Neural cell (in vitro differentiated cells): ENCODE measurements around the gene ATXN10. TPM values are rescaled to one million over a fixed set of nuclear protein-coding genes. Genes with fewer than 3 reads are reported as not detected.

Experiments
- H2AFZ ChIP-seq: fragments of 200-600, 300-800 bp; sonication (generic), shearing (Covaris generic); 2 replicates; pipeline ENCODE4 v1.6.0; 2014; ENCODE audit warnings: low read depth, mild to moderate bottlenecking, antibody characterized with exemption, low read length, moderate library complexity
- H3F3A ChIP-seq: fragments of 200-600 bp; shearing (Covaris generic); 2 replicates; pipeline ENCODE4 v1.6.1; 2016; ENCODE audit warnings: mild to moderate bottlenecking, moderate library complexity, mixed read lengths, antibody characterized with exemption, low read length; ENCODE audit not compliant: insufficient read depth, poor library complexity, severe bottlenecking
- H3K27ac ChIP-seq: fragments of 200-600, 300-800 bp; sonication (generic), shearing (Covaris generic); 2 replicates; pipeline ENCODE4 v1.5.1; 2014; ENCODE audit warnings: mild to moderate bottlenecking, low read length, moderate library complexity
- H3K27me3 ChIP-seq: fragments of 300-800, 200-600 bp; sonication (generic), shearing (Covaris generic); 2 replicates; pipeline ENCODE4 v1.6.0; 2014; ENCODE audit warnings: mild to moderate bottlenecking, low read depth, low read length, moderate library complexity; ENCODE audit not compliant: insufficient read depth
- H3K36me3 ChIP-seq: fragments of 300-800, 200-600 bp; sonication (generic), shearing (Covaris generic); 2 replicates; pipeline ENCODE4 v1.5.1; 2014; ENCODE audit warnings: mild to moderate bottlenecking, antibody characterized with exemption, low read length, moderate library complexity; ENCODE audit not compliant: insufficient read depth
- H3K4me2 ChIP-seq: fragments of 300-800, 200-600 bp; sonication (generic), shearing (Covaris generic); 2 replicates; pipeline ENCODE4 v1.6.0; 2014; ENCODE audit warnings: mild to moderate bottlenecking, low read length
- H3K4me3 ChIP-seq: fragments of 300-800, 200-600 bp; sonication (generic), shearing (Covaris generic); 2 replicates; pipeline ENCODE4 v1.5.1; 2014; ENCODE audit warnings: mild to moderate bottlenecking, low read length, moderate library complexity
- H3K79me2 ChIP-seq: fragments of 200-600 bp; shearing (Covaris generic); replicated peaks from 2 replicates; pipeline ENCODE4 v1.6.0; 2014; ENCODE audit warnings: mild to moderate bottlenecking, low read length, moderate library complexity; ENCODE audit not compliant: insufficient read depth
- H3K9ac ChIP-seq: fragments of 300-800, 200-600 bp; sonication (generic), shearing (Covaris generic); 2 replicates; pipeline ENCODE4 v1.6.1; 2016; ENCODE audit warnings: mild to moderate bottlenecking, low read length, mixed read lengths
- H3K9me2 ChIP-seq: fragments of 200-600 bp; shearing (Covaris generic); 2 replicates; pipeline ENCODE4 v1.6.1; 2016; ENCODE audit warnings: mild to moderate bottlenecking, low read length, mixed read lengths; ENCODE audit not compliant: insufficient read depth
- H3K9me3 ChIP-seq: fragments of 200-600, 300-800 bp; sonication (generic), shearing (Covaris generic); 2 replicates; pipeline ENCODE4 v1.6.1; 2016; ENCODE audit warnings: mild to moderate bottlenecking, mixed run types, low read length, moderate library complexity, mixed read lengths
- H4K20me1 ChIP-seq: fragments of 200-600 bp; shearing (Covaris generic); 2 replicates; pipeline ENCODE4 v1.6.1; 2016; ENCODE audit warnings: mild to moderate bottlenecking, mixed run types; ENCODE audit not compliant: insufficient read depth
- EP300 ChIP-seq: fragments of 450-650 bp; conservative IDR thresholded peaks from 2 replicates; pipeline ENCODE4 v1.6.1; 2014; ENCODE audit warnings: antibody characterized with exemption, mild to moderate bottlenecking, moderate library complexity; ENCODE audit not compliant: poor library complexity, severe bottlenecking
- EZH2 ChIP-seq: fragments of 200-600, 300-800 bp; shearing (Covaris generic), sonication (generic); IDR thresholded peaks from 2 replicates; pipeline ENCODE4 v1.6.1; 2014; ENCODE audit warnings: antibody characterized with exemption, low read length, borderline replicate concordance, mild to moderate bottlenecking; ENCODE audit not compliant: insufficient read depth, poor library complexity, severe bottlenecking
- MXI1 ChIP-seq: fragments of 450-650 bp; conservative IDR thresholded peaks from 2 replicates; pipeline ENCODE4 v1.6.1; 2014; ENCODE audit warnings: antibody characterized with exemption, mild to moderate bottlenecking; ENCODE audit not compliant: poor library complexity, severe bottlenecking
- POLR2AphosphoS5 ChIP-seq: IDR thresholded peaks from 2 replicates; pipeline ENCODE4 v1.6.1; 2012
- RAD21 ChIP-seq: fragments of 450-650 bp; conservative IDR thresholded peaks from 2 replicates; pipeline ENCODE4 v1.6.1; 2014; ENCODE audit warnings: antibody characterized with exemption, mild to moderate bottlenecking, moderate library complexity
- SMC3 ChIP-seq: fragments of 450-650 bp; conservative IDR thresholded peaks from 2 replicates; pipeline ENCODE4 v1.6.1; 2014; ENCODE audit warnings: antibody characterized with exemption, mild to moderate bottlenecking, moderate library complexity; ENCODE audit not compliant: poor library complexity
- TAF1 ChIP-seq: IDR thresholded peaks from 2 replicates; pipeline ENCODE4 v1.6.1; 2012; ENCODE audit warnings: low read depth
- polyA plus RNA-seq: library from polyadenylated mRNA; depleted of rRNA; stranded (reverse); fragments of >200 nt; gene quantifications from 2 replicates; pipeline ENCODE4 v1.2.3, GENCODE V29; 2014
- TF ChIP-seq, protein P1 (sequence below): fragments of 450-650 bp; IDR thresholded peaks from 2 replicates; pipeline ENCODE4 v1.5.1; 2014; ENCODE audit warnings: antibody characterized with exemption, mild to moderate bottlenecking, moderate library complexity; ENCODE audit not compliant: poor library complexity, severe bottlenecking
- TF ChIP-seq, protein P2 (sequence below): IDR thresholded peaks from 2 replicates; pipeline ENCODE4 v1.6.1; 2012; ENCODE audit warnings: borderline replicate concordance

The ATXN10 gene
- polyA plus RNA-seq, 1 donor from 2014 or later: 321 TPM

DNA sequence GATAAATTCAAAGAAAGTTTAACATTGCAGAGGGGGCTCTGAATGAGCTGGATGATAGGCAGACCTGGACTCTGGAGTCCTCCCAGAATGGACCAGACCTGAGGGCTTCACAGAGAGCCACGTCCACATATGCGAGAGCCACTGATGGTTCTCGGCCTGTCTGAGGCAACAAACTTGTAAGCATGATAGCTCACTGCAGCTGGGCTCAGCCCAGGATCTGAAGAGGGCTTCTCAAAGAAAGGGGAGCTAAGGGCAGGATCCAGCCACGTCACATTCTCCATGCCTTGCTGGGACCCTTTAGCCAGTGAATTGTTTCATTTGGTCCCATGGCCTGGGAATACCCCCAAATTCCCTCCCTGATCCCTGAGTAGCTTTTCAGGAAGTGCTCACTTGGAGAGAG, 98.9 kb downstream of the ATXN10 start:
- TF ChIP-seq, protein P1, sequence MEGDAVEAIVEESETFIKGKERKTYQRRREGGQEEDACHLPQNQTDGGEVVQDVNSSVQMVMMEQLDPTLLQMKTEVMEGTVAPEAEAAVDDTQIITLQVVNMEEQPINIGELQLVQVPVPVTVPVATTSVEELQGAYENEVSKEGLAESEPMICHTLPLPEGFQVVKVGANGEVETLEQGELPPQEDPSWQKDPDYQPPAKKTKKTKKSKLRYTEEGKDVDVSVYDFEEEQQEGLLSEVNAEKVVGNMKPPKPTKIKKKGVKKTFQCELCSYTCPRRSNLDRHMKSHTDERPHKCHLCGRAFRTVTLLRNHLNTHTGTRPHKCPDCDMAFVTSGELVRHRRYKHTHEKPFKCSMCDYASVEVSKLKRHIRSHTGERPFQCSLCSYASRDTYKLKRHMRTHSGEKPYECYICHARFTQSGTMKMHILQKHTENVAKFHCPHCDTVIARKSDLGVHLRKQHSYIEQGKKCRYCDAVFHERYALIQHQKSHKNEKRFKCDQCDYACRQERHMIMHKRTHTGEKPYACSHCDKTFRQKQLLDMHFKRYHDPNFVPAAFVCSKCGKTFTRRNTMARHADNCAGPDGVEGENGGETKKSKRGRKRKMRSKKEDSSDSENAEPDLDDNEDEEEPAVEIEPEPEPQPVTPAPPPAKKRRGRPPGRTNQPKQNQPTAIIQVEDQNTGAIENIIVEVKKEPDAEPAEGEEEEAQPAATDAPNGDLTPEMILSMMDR: no peak
- TF ChIP-seq RAD21 (no peak), EP300 (no peak), EZH2 (no peak), TAF1 (no peak), SMC3 (no peak), MXI1 (no peak), POLR2AphosphoS5 (no peak)
- TF ChIP-seq, protein P2, sequence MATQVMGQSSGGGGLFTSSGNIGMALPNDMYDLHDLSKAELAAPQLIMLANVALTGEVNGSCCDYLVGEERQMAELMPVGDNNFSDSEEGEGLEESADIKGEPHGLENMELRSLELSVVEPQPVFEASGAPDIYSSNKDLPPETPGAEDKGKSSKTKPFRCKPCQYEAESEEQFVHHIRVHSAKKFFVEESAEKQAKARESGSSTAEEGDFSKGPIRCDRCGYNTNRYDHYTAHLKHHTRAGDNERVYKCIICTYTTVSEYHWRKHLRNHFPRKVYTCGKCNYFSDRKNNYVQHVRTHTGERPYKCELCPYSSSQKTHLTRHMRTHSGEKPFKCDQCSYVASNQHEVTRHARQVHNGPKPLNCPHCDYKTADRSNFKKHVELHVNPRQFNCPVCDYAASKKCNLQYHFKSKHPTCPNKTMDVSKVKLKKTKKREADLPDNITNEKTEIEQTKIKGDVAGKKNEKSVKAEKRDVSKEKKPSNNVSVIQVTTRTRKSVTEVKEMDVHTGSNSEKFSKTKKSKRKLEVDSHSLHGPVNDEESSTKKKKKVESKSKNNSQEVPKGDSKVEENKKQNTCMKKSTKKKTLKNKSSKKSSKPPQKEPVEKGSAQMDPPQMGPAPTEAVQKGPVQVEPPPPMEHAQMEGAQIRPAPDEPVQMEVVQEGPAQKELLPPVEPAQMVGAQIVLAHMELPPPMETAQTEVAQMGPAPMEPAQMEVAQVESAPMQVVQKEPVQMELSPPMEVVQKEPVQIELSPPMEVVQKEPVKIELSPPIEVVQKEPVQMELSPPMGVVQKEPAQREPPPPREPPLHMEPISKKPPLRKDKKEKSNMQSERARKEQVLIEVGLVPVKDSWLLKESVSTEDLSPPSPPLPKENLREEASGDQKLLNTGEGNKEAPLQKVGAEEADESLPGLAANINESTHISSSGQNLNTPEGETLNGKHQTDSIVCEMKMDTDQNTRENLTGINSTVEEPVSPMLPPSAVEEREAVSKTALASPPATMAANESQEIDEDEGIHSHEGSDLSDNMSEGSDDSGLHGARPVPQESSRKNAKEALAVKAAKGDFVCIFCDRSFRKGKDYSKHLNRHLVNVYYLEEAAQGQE: no peak
- no peaks in the 10 kb centered on the region for H3F3A ChIP-seq
- H3K9me3 ChIP-seq: no peaks in the 10 kb centered on the region
- no peak overlapping the region for H3K4me3 ChIP-seq
- H3K27ac ChIP-seq: no peak overlapping the region
- no peak overlapping the region for H3K4me2 ChIP-seq
- H4K20me1 ChIP-seq: no peaks in the 10 kb centered on the region
- H3K36me3 ChIP-seq: no peaks in the 10 kb centered on the region
- no peaks in the 10 kb centered on the region for H3K79me2 ChIP-seq
- no peak overlapping the region for H3K9ac ChIP-seq
- no peak overlapping the region for H2AFZ ChIP-seq
- H3K27me3 ChIP-seq: no peaks in the 10 kb centered on the region
- H3K9me2 ChIP-seq: no peaks in the 10 kb centered on the region

GRCh38 chr22:45771057-45771456, 99.4 kb downstream of the ATXN10 start:
- Histone ChIP-seq H3K9ac (no peak overlapping the region), H3K36me3 (no peaks in the 10 kb centered on the region), H3F3A (no peaks in the 10 kb centered on the region), H3K79me2 (no peaks in the 10 kb centered on the region), H3K9me3 (no peaks in the 10 kb centered on the region), H3K9me2 (no peaks in the 10 kb centered on the region), H3K27ac (no peak overlapping the region), H2AFZ (no peak overlapping the region), H4K20me1 (no peaks in the 10 kb centered on the region), H3K4me2 (no peak overlapping the region), H3K4me3 (no peak overlapping the region), H3K27me3 (no peaks in the 10 kb centered on the region)
- TF ChIP-seq POLR2AphosphoS5 (no peak), MXI1 (no peak)
- TF ChIP-seq, protein P1: no peak
